NCI-H1417 treated with DMSO at 0.1 percent for 48 hours (cell line): Measurements from ENCODE around the gene FAM222A.

Source experiments
- DNase-seq: peaks from one replicate; lab custom pipeline; 2025; lab: John Stamatoyannopoulos, UW

Gene FAM222A

GRCh38 chr12:109710747-109711595 lies 2.7 kb upstream of the FAM222A start:
- no peak for DNase-seq

- no peak for DNase-seq
These were observed 1.8 kb upstream of the FAM222A start for GRCh38 chr12:109711596-109712461.

GRCh38 chr12:109714141-109714912 lies 702 bp downstream of the FAM222A start:
- no peak for DNase-seq

GRCh38 chr12:109714913-109715244 lies 1.3 kb downstream of the FAM222A start:
- no peak for DNase-seq

GRCh38 chr12:109715310-109716091 lies 1.9 kb downstream of the FAM222A start:
- DNase-seq, result no peak

GRCh38 chr12:109716092-109716479 lies 2.5 kb downstream of the FAM222A start:
- DNase-seq, result no peak

- DNase-seq, result no peak
These were observed 3.1 kb downstream of the FAM222A start for GRCh38 chr12:109716512-109717389.

GRCh38 chr12:109717390-109718357 lies 4.0 kb downstream of the FAM222A start:
- DNase-seq, result no peak

- DNase-seq, result peak; percentile 77
These were observed 4.8 kb downstream of the FAM222A start for GRCh38 chr12:109718390-109718789.

GRCh38 chr12:109719123-109720022 lies 5.7 kb downstream of the FAM222A start:
- no peak for DNase-seq

- DNase-seq, result no peak
These were observed 6.7 kb downstream of the FAM222A start for GRCh38 chr12:109720152-109720856.

GRCh38 chr12:109720857-109721189 lies 7.2 kb downstream of the FAM222A start:
- DNase-seq, result no peak

GRCh38 chr12:109721276-109721675 lies 7.7 kb downstream of the FAM222A start:
- no peak for DNase-seq

GRCh38 chr12:109722022-109722720 lies 8.5 kb downstream of the FAM222A start:
- DNase-seq, result no peak

GRCh38 chr12:109722721-109723094 lies 9.1 kb downstream of the FAM222A start:
- DNase-seq, result no peak

- no peak for DNase-seq
These were observed 9.8 kb downstream of the FAM222A start for GRCh38 chr12:109723311-109723881.
